Panc1 (cell line): ENCODE data around the gene MAPT. TPM values are rescaled to one million over a fixed set of nuclear protein-coding genes. Genes with fewer than 3 reads are reported as not detected.

ENCODE experiments used
- ATAC-seq: fragments of 200-7000 bp; cut with Tn5 transposase; 2 replicates; pipeline ENCODE4 v1.9.1; 2020; ENCODE audit warnings: mild to moderate bottlenecking, moderate library complexity
- BruUV-seq: library from RNA; stranded (reverse); fragments of 400-500 nt; replicated peaks from 2 replicates; lab custom pipeline; 2021; lab: Mats Ljungman, UMichigan
- CTCF ChIA-PET: fragments of 300-600 bp; sonication (Branson Sonifier 250); formaldehyde crosslinking; loops from one replicate; lab custom pipeline; 2022; ENCODE audit warnings: antibody characterized with exemption; lab: Charles Lee
- POLR2A ChIA-PET: fragments of 300-600 bp; sonication (Branson Sonifier 250); formaldehyde crosslinking; loops from one replicate; lab custom pipeline; 2022; ENCODE audit warnings: antibody characterized with exemption; lab: Charles Lee
- DNase-seq: peaks from one replicate; pipeline ENCODE4 v3.0.0-alpha.2; 2010; ENCODE audit warnings: low read depth, low spot score
- H3K27ac ChIP-seq: 2 replicates; pipeline ENCODE4 v1.5.1; 2011; ENCODE audit warnings: mild to moderate bottlenecking, low read length, inconsistent platforms
- H3K27me3 ChIP-seq: fragments of 200-500 bp; sonication (Bioruptor generic); 2 replicates; pipeline ENCODE4 v1.6.0; 2014; ENCODE audit warnings: low read length, inconsistent platforms; ENCODE audit not compliant: control insufficient read depth, insufficient read depth
- H3K36me3 ChIP-seq: fragments of 200-500 bp; sonication (Bioruptor generic); 2 replicates; pipeline ENCODE4 v1.5.1; 2014; ENCODE audit warnings: inconsistent platforms, mild to moderate bottlenecking, low read length, moderate library complexity; ENCODE audit not compliant: control insufficient read depth, insufficient read depth
- H3K4me1 ChIP-seq: 2 replicates; pipeline ENCODE4 v1.5.1; 2011; ENCODE audit warnings: inconsistent platforms, mild to moderate bottlenecking, low read length, moderate library complexity; ENCODE audit not compliant: control insufficient read depth, insufficient read depth
- H3K4me3 ChIP-seq, 2 experiments: 2 replicates each; pipeline ENCODE4 v1.5.1; 2011 to 2012; ENCODE audit warnings: low read depth in 2 of 2, low read length in 2 of 2, mild to moderate bottlenecking in 2 of 2, inconsistent platforms in 1 of 2, moderate library complexity in 1 of 2
- H3K9me3 ChIP-seq: fragments of 200-500 bp; sonication (Bioruptor generic); 2 replicates; pipeline ENCODE4 v1.5.1; 2014; ENCODE audit warnings: low read depth, mild to moderate bottlenecking, inconsistent platforms, low read length, moderate library complexity; ENCODE audit not compliant: control insufficient read depth, insufficient read depth
- CTCF ChIP-seq: fragments of 450-650 bp; IDR thresholded peaks from 2 replicates; pipeline ENCODE4 v1.5.1; 2017; ENCODE audit warnings: mild to moderate bottlenecking
- POLR2AphosphoS5 ChIP-seq: IDR thresholded peaks from 2 replicates; pipeline ENCODE4 v1.6.1; 2012; ENCODE audit warnings: mild to moderate bottlenecking, low read depth, low read length, moderate library complexity
- REST ChIP-seq, 2 experiments: IDR thresholded peaks; 2 replicates each; pipeline ENCODE4 v1.6.1; 2011 to 2012; ENCODE audit warnings: low read depth in 2 of 2, control low read depth in 1 of 2, low read length in 1 of 2, mild to moderate bottlenecking in 1 of 2, moderate library complexity in 1 of 2; ENCODE audit not compliant: insufficient read depth in 1 of 2
- SIN3A ChIP-seq: IDR thresholded peaks from 2 replicates; pipeline ENCODE4 v1.6.1; 2012; ENCODE audit warnings: low read depth, mild to moderate bottlenecking, low read length, moderate library complexity, borderline replicate concordance; ENCODE audit not compliant: insufficient read depth
- TCF7L2 ChIP-seq: IDR thresholded peaks from 2 replicates; pipeline ENCODE4 v1.6.1; 2011; ENCODE audit warnings: mild to moderate bottlenecking, low read depth, low read length, inconsistent platforms
- in situ Hi-C: cut with HindIII; loops from 2 replicates; pipeline ENCODE4 v1.10.0; 2016; ENCODE audit warnings: low sequenced_read_pairs, low pct_unique_long_range_greater_than_20kb
- intact Hi-C: fragments of 100-400 bp; cut with micrococcal nuclease; formaldehyde crosslinking; loops from one replicate; pipeline ENCODE4 v1.10.0; 2022; ENCODE audit not compliant: unreplicated experiment
- total RNA-seq: library from RNA; stranded (reverse); gene quantifications from one replicate; pipeline ENCODE4 v1.2.1, GENCODE V29; 2021; ENCODE audit not compliant: unreplicated experiment

The MAPT gene
- total RNA-seq, 1 experiment from 2014 or later: 0.59 TPM

GRCh38 chr17:46025510-46026165 is 131.3 kb downstream of the MAPT start:
- DNase-seq (no peak), ATAC-seq (no peak)
- ChIA-PET POLR2A (no interaction called here), CTCF (no interaction called here)
- Histone ChIP-seq H3K36me3 (no peaks in the 10 kb centered on the region; the same call in 1 of the 2 replicates), H3K4me3 (no peak overlapping the region), H3K27ac (no peak overlapping the region), H3K4me1 (no peaks in the 10 kb centered on the region), H3K9me3 (no peaks in the 10 kb centered on the region), H3K27me3 (no peaks in the 10 kb centered on the region)
- in situ Hi-C loops: no loop called here
- no peak for TF ChIP-seq POLR2AphosphoS5
- no peak for TF ChIP-seq CTCF
- TF ChIP-seq REST (IDR thresholded peaks at IDR 0.05; ENCODE audit: insufficient read depth in 1 of 2, low read depth in 2 of 2, low read length in 1 of 2): no peak
- no peak for TF ChIP-seq SIN3A
- TF ChIP-seq TCF7L2: no peak
- intact Hi-C loops: no loop called here
- BruUV-seq: no TSS peak

- Histone ChIP-seq H3K27me3 (no peaks in the 10 kb centered on the region), H3K4me3 (no peak overlapping the region), H3K36me3 (no peaks in the 10 kb centered on the region; the same call in 1 of the 2 replicates), H3K4me1 (no peaks in the 10 kb centered on the region), H3K9me3 (no peaks in the 10 kb centered on the region), H3K27ac (no peak overlapping the region)
- ChIA-PET POLR2A (no interaction called here), CTCF (no interaction called here)
- DNase-seq (no peak), ATAC-seq (no peak)
- in situ Hi-C loops (no loop called here), intact Hi-C loops (no loop called here)
- no peak for TF ChIP-seq POLR2AphosphoS5
- TF ChIP-seq REST (IDR thresholded peaks at IDR 0.05; ENCODE audit: insufficient read depth in 1 of 2, low read depth in 2 of 2, low read length in 1 of 2): no peak
- TF ChIP-seq CTCF: no peak
- TF ChIP-seq TCF7L2: no peak
- TF ChIP-seq SIN3A: no peak
- no TSS peak for BruUV-seq
Measured at GRCh38 chr17:46026166-46027047, 132.1 kb downstream of the MAPT start.
